Germinal center (tissue), 1 donor: ENCODE data around the gene RAPGEF5.

ENCODE experiments used
- DNase-seq: peaks from one replicate; pipeline ENCODE4 v3.0.0; 2012; ENCODE audit warnings: mixed read lengths, low spot score

Gene RAPGEF5

DNA sequence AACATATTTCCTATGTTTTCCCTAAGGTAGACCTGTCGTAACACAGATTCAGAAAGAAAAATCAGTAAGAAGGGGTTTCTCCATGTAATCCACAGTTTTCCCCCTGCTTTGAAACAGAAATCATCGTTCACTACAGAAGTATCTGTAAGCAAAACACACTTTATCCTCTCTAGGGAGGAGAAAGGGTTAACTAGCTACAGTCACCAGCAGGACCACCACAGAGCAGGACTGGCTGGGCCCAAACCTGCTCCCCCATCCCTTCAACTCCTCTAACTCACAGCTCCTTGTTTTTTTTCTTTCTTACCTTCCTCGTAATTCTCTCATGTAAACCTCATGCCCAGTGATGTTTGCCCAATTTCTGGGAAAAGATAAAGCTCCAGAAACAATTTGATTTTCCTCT, 167.7 kb downstream of the RAPGEF5 start:
- no peak for DNase-seq

DNA sequence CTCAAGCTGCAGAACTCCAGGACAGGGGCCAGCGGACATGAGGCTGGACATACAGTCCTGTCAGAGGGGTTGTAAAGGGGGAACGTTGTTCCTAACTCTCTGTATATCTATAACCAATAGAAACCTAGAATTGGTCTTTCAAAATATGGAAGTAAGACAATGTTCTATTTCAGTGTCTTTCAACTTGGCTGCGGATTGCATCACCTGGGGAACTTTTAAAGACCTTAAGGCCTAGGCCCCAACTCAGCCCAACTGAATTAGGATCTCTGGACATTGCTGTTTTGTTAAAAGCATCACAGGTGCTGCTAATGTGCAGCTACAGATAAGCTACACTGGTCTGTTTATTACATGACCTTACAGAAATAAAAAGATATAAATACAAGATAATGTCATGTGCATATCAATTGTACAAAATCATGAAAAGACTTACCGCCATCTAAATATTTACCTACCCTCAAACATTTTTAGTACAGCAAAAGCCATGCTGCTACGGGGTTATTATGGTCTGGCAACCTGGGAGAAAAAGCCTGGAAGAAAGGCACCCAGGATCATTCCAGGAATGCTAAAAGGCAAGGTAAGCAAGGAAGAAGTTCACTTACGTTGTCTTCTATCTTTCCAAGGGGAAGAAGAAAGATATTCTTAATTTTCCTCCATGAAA, 169.1 kb downstream of the RAPGEF5 start:
- DNase-seq = no peak

DNA sequence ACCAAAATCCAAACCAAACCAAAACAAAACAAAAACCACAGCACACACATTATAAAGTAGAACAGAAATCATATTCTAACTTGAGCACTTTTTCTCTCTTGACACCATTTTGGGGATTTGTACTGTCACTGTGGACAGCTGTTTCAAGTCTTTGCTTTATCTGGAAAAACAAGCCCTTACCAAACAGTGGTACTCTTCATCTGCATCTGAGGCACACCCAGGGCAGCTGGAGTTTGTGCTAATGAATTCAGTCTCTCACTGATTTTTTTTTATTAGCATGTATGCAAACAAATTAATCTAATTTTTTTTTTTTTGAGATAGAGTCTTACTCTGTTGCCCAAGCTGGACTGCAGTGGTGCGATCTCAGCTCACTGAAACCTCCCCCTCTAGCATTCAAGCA, 171.4 kb downstream of the RAPGEF5 start:
- DNase-seq = no peak

- DNase-seq = no peak
Measured at GRCh38 chr7:22184549-22185199, 172.3 kb downstream of the RAPGEF5 start.

GRCh38 chr7:22183522-22184280, 173.3 kb downstream of the RAPGEF5 start:
- no peak for DNase-seq

DNA sequence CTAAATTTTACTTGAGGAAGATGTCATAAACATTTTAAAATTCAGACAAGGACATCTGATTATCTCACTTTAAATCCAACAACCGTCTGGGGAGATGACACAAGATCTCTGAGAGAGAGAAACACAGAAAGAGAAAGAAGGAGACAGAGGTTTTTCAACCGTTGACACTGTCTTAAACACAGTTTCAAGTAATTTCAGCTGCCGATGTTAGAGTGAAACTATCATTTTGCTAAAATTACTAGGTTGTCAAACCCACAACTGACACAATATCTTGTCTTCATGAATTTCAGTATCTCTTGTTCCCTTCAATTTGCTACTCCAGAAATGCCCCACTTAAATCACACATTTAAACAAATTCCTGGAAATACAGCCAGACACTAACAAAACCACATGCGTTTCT, 174.8 kb downstream of the RAPGEF5 start:
- no peak for DNase-seq

GRCh38 chr7:22181663-22182062, 175.3 kb downstream of the RAPGEF5 start:
- DNase-seq = no peak

DNA sequence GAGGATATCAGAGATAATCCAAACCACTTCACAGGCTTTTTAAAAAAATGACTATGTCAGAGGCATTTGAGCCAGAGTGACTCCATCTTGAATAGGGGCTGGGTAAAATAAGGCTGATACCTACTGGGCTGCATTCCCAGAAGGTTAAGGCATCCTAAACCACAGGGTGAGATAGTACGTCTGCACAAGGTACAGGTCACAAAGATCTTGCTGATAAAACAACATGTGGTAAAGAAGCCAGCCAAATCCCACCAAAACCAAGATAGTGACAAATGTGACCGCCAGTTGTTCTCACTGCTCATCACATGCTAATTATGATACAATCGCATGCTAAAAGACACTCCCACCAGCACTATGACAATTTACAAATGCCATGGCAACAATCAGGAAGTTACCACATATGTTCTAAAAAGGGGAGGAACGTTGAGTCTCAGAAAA, 177.5 kb downstream of the RAPGEF5 start:
- DNase-seq = no peak

GRCh38 chr7:22178735-22179134, 178.2 kb downstream of the RAPGEF5 start:
- no peak for DNase-seq

DNA sequence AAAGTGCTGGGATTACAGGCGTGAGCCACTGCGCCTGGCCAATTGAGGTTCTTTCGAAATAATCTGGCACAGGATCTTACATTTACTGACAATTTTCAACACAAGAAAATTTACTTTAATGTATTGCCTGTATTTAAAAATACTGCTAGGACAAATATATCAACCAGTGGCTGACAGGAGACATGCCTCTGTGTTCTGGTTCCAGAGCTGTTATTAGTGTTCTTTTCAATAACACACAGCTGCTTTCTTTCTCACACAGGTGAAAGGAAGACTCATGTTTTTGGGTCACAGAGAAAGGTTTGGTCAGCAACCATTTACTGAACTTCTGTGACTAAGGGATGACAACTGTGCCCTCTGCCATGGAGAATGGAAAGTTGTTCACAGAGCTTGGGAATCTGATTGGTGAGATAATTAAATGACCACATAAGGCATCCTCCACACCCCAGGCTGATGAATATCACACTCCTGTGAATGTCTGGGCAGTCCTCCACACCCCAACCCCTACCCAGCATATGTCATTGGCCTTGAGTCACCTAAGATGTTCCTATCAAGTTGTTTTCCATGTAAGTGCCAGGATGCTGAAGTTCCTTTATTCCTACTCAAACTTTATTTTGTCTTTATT, 180.1 kb downstream of the RAPGEF5 start:
- DNase-seq = no peak

GRCh38 chr7:22174574-22174953, 182.4 kb downstream of the RAPGEF5 start:
- no peak for DNase-seq

- no peak for DNase-seq
Measured at GRCh38 chr7:22173685-22174573, 183.0 kb downstream of the RAPGEF5 start.

- DNase-seq = no peak
Measured at GRCh38 chr7:22168129-22168634, 188.8 kb downstream of the RAPGEF5 start.

DNA sequence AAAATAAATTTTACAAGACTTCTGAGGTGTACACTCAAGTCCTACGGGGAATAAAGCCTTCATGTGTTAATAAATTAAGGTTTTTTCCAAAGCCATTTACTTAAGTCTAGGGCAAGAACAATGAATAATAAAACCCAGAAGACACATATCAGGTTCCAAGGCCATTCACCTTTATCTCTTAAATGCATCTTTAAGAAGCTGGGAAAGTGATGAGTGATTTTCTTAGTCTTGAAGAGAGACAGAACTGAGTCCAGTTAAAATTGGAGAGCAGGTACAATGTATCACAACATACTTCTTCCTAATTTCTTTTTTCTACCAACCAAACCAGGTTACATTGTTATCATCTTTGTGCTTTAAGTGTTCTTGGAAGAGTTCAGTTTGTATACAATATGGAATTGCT, 189.5 kb downstream of the RAPGEF5 start:
- no peak for DNase-seq

- no peak for DNase-seq
Measured at GRCh38 chr7:22166928-22167327, 190.0 kb downstream of the RAPGEF5 start.

DNA sequence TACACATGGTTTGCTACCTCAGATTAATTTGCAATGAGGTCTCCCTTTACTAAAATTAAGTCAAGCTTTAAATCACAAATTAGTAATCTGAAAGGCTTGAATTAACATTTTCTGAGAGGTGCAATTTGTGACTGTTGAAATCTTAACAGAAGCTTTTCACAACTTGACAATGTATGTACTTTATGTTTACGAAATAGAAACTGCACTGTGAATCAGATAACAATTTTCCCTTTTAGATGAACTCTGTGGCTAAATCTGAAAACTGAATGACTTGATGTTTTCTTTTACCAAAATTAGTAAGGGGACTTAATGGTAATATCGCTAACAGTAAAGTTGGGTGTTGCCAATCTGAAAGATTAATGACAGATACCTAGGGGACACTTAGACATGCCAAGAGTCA, 197.6 kb downstream of the RAPGEF5 start:
- DNase-seq = no peak

GRCh38 chr7:22157552-22157951, 199.4 kb downstream of the RAPGEF5 start:
- DNase-seq = no peak

DNA sequence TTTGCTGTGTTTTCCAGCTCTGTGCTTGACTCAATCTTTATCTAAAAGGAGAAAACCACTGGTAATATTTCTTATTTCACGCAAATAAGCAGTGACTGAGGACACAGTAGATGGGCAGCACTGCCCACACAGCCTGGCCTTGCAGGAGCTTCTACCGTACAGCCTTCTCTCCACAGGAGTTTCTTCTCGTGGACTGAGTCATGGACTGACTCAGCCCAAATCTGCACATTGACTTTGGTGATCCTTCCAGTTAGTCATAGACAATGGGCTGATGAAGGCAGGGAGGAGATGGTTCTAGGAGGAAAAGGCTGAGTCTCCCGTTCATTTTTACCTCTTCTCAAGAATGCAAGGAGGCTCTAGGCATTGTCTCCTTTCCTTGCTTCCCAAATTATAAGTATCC, 200.7 kb downstream of the RAPGEF5 start:
- no peak for DNase-seq

DNA sequence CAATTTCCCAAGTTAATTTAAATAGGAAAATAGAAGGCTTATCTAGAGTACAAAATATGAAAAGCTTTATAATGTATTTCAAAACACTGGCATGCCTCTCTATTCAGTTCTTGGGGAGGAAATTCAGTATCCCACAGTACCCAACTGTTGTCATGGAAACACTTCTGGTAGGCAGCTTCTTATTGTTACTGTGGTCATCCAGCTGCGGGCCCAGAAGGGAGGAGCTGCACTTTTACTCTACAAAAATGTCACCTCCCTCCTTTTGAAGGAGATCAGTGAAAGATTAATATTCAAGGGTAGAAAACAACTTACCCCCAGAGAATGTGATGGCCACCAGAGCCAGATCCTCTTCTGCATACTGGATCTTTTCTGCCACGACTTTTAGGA, 202.8 kb downstream of the RAPGEF5 start:
- DNase-seq = no peak

- no peak for DNase-seq
Measured at GRCh38 chr7:22153432-22154142, 203.4 kb downstream of the RAPGEF5 start.

DNA sequence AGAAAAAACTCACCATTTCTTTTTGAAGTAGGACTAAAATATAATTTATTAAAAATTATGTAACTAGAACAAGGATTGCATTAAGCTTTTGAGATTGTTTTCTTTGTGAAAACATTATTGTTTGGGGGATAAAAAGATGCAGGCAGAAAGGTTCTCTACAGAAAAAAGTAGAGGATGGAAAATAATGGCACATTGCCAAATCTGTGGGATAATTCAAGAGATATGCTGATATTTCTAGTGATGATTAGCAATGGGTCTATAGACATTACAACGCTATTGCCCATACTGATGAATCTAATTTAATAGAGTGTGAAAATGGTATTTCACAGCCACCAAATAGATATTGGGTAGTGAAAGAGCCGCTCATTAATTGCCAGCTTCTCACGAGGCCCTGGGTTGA, 204.3 kb downstream of the RAPGEF5 start:
- DNase-seq = no peak
